ENCODE data around the gene MDK.

DNA sequence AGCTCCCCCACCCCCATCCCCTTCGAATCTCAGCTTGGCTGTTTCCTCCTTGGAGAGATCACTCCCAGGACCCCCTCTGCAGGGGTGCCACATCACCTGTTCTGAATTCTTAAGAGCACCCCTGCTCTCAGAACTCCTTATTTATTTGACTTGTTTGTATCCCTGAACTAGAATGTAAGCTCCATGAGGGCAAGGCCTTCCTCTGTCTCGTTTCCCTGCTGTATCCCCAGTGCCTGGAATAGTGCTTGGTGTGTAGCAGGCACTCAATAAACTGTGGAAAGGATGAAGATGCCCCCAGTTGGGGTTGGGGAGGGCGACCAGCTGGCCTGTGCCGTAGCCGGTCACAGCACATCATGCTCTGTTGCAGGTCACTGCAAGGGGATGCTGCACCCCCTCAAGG lies 3.6 kb upstream of the MDK start:
- TF ChIP-seq, protein P1, sequence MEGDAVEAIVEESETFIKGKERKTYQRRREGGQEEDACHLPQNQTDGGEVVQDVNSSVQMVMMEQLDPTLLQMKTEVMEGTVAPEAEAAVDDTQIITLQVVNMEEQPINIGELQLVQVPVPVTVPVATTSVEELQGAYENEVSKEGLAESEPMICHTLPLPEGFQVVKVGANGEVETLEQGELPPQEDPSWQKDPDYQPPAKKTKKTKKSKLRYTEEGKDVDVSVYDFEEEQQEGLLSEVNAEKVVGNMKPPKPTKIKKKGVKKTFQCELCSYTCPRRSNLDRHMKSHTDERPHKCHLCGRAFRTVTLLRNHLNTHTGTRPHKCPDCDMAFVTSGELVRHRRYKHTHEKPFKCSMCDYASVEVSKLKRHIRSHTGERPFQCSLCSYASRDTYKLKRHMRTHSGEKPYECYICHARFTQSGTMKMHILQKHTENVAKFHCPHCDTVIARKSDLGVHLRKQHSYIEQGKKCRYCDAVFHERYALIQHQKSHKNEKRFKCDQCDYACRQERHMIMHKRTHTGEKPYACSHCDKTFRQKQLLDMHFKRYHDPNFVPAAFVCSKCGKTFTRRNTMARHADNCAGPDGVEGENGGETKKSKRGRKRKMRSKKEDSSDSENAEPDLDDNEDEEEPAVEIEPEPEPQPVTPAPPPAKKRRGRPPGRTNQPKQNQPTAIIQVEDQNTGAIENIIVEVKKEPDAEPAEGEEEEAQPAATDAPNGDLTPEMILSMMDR (tag by site-specific recombination; IDR thresholded peaks at IDR 0.05): no peak
- no peak for TF ChIP-seq REPIN1 (tag by site-specific recombination; IDR thresholded peaks at IDR 0.05; ENCODE audit: low read depth)
